ENCODE results near the gene PLPP4.

Gene PLPP4

DNA sequence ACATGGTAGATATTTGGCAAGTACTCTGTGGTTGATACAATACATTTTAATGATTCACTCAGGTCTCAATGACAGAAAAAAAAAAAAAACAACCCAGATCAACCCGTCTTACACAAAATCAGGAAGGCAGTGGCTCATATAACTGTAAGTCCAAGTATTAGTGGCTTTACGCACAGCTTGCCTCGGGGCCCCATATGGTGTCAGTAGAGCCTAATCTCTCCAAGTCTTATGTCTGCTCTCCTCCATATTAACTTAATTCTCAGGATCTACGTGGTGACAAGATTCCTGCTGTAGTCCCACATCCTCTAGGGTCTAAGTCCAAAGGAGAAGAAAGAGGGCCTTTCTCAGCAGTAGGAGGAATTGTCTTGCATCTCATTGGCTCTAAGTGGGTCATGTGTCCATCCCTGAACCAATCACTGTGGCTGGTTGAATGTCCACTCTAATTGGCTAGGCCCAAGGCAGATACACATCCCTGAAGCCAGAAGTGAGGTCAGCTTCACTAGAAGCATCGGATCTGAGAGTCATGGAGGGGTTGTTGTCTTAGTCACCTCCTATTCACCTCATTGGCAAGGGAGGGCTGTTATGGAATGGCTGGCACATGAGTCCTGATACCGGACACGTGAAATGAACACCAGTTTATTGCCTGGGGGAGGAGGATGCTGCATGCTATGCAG, 20.5 kb upstream of the PLPP4 start:
- Mint-ChIP-seq H3K4me3 (no peak overlapping the region), H3K27me3 (peaks cover 8% of the 10 kb centered on the region), H3K27ac (no peak overlapping the region), H3K9me3 (peaks cover 6% of the 10 kb centered on the region), H3K4me1 (no peaks in the 10 kb centered on the region), H3K36me3 (ENCODE audit: low read depth) (no peaks in the 10 kb centered on the region)
- ATAC-seq (no peak), DNase-seq (no peak)

DNA sequence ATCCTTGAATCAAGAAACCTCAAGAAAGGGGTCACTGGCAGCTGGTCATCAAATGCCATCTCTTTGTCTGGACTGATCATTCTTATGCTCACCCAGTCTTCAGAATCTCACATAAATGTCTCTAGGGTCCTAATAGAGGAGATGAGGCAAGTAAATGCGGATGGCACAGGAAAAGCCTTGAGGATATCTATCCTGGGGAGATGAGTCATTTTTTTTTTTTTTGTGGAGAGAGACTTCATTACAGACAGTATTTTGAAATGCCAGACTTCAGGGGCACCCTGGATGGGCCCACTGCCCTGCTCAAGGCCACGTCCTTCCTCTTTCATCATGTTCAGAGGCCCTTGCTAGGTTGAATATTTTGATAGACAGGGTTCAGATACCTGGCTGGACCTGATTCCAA, 19.5 kb upstream of the PLPP4 start:
- Mint-ChIP-seq H3K9me3 (peaks cover 6% of the 10 kb centered on the region), H3K4me3 (no peak overlapping the region), H3K36me3 (ENCODE audit: low read depth) (no peaks in the 10 kb centered on the region), H3K27me3 (peaks cover 3% of the 10 kb centered on the region), H3K4me1 (no peaks in the 10 kb centered on the region), H3K27ac (no peak overlapping the region)
- ATAC-seq = no peak
- no peak for DNase-seq

DNA sequence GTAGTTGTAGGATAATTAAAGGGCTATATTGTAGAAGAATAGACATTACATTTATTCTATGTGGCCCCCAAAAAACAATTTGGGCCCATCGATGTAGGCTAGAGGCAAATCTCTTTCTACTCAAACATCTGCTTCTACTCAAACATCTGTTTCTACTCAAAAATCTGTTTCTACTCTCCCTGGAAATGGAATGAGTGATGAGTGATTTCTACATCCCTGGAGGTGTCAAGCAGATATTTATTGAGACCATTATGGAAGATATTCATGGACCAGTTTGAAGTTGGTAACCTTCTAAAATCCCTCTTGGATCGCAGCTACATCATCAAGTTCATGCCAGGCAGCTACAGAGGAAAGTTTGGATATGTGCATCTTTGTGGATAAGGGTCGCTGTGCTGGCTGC, 5.1 kb upstream of the PLPP4 start:
- H3K4me3 Mint-ChIP-seq = no peak overlapping the region
- ATAC-seq (no peak), DNase-seq (no peak)
- H3K36me3 Mint-ChIP-seq (ENCODE audit: low read depth) = no peaks in the 10 kb centered on the region
- no peak overlapping the region for H3K27ac Mint-ChIP-seq
- H3K27me3 Mint-ChIP-seq = peaks cover 23% of the 10 kb centered on the region
- no peaks in the 10 kb centered on the region for H3K9me3 Mint-ChIP-seq
- no peaks in the 10 kb centered on the region for H3K4me1 Mint-ChIP-seq

DNA sequence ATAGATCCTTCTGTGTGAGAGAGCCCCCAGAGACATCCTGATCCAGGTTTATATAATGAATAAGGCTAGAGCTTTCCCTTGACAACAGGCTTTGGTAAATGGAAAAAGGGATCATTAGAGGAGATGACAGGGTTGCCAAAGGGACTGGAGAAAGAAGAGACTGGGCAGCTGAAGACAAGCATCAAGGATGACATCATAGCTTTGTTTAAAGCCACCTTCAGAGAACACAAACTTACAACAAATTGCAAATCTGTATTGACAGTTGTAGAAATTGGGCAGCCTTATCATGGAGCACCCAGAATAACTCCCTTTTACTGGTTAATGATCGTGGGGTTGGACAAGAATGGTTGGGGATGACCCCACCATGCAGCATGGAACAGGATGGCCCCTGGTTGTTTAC, 3.7 kb upstream of the PLPP4 start:
- no peak overlapping the region for H3K4me3 Mint-ChIP-seq
- no peaks in the 10 kb centered on the region for H3K4me1 Mint-ChIP-seq
- H3K36me3 Mint-ChIP-seq (ENCODE audit: low read depth) = no peaks in the 10 kb centered on the region
- ATAC-seq (no peak), DNase-seq (no peak)
- H3K27ac Mint-ChIP-seq = no peak overlapping the region
- H3K9me3 Mint-ChIP-seq = no peaks in the 10 kb centered on the region
- peaks cover 29% of the 10 kb centered on the region for H3K27me3 Mint-ChIP-seq

DNA sequence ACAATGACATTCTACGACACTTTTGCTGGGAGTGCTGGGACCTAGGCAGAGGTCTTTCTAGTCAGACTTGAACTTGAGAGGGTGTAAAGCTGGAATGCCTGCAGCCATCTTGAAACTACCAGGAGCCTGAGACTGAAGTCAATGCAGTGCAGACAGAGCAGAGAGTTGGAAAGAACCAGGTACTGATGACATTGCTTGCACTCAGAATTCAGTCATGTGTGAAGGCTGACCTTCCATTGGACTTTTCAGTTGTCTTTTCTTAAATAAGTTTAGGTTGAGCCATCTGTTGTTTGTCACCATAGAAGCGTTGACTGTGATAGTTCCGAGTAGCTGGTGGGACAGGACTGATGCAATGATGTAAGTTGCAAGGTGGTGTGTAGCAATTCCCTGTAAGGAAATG, 3.1 kb upstream of the PLPP4 start:
- Mint-ChIP-seq H3K27me3 (peaks cover 32% of the 10 kb centered on the region), H3K36me3 (ENCODE audit: low read depth) (no peaks in the 10 kb centered on the region), H3K4me3 (no peak overlapping the region), H3K4me1 (no peaks in the 10 kb centered on the region), H3K27ac (no peak overlapping the region), H3K9me3 (no peaks in the 10 kb centered on the region)
- DNase-seq (no peak), ATAC-seq (no peak)

DNA sequence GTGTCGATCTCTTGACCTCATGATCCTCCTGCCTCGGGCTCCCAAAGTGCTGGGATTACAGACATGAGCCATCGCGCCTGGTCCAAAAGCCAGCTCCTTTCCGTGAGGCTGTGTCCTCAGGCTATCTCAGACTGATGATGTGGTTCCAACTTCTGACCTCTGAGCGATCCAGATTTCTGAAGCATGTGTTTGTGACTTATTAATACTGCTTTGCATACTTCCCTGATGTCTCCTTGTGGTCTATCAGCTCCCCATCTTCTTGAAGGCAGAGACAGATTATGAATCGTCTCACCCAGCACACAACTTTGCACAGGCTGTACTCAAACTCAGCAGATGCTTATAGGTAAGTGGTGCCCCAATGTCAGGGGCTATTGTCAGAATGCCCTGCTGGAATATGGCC, 2.0 kb upstream of the PLPP4 start:
- H3K36me3 Mint-ChIP-seq (ENCODE audit: low read depth) = no peaks in the 10 kb centered on the region
- H3K27ac Mint-ChIP-seq = no peak overlapping the region
- no peaks in the 10 kb centered on the region for H3K9me3 Mint-ChIP-seq
- no peak overlapping the region for H3K4me3 Mint-ChIP-seq
- peaks cover 40% of the 10 kb centered on the region for H3K27me3 Mint-ChIP-seq
- DNase-seq (no peak), ATAC-seq (no peak)
- H3K4me1 Mint-ChIP-seq = no peaks in the 10 kb centered on the region

DNA sequence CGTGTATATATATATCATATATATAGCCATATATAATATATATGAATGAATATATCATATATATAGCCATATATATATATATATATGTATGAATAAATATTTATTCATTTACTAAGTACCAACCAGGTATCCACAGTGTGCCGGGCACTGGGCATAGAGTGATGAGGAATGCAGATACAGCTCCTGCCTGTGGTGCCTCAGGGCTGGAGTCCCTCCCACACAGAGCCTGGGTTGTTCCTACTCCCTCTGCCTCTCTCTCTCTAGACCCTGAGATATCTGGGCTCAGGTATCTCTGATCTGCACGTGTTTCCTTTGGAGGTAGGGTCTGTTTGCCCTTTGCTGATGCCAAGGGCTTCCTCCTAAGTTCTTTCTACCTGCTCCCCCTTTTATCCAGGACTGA, 1.4 kb upstream of the PLPP4 start:
- Mint-ChIP-seq H3K4me3 (no peak overlapping the region), H3K27me3 (peaks cover 40% of the 10 kb centered on the region), H3K9me3 (no peaks in the 10 kb centered on the region), H3K36me3 (ENCODE audit: low read depth) (no peaks in the 10 kb centered on the region), H3K27ac (no peak overlapping the region), H3K4me1 (no peaks in the 10 kb centered on the region)
- no peak for DNase-seq
- no peak for ATAC-seq

DNA sequence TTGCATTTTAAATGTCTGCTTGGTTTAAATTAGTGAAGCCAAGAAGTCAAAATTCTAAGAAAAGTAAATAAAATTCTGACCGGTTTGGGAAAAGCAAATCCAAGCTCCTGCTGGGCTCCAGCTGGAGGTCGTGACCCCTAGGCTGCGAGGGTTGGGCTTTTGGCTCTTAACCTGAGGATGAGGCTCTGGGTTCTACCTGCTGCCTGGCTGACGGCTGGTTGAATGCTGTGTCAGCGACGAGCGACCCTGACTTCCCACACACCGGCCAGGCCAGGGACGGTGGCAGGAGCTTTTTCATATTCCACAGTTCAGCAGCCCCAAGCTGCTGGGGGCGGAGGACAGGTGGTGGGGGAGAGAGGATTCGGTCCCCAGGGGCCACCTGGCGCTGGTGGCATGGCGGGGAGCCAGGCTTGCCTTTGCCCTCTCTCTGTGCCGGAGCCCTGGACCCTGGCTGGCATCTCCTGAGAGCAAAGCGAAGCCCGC, 843 bp upstream of the PLPP4 start:
- Mint-ChIP-seq H3K27me3 (peaks cover 40% of the 10 kb centered on the region), H3K9me3 (no peaks in the 10 kb centered on the region), H3K27ac (no peak overlapping the region), H3K4me1 (no peaks in the 10 kb centered on the region), H3K4me3 (no peak overlapping the region), H3K36me3 (ENCODE audit: low read depth) (no peaks in the 10 kb centered on the region)
- DNase-seq (no peak), ATAC-seq (no peak)

DNA sequence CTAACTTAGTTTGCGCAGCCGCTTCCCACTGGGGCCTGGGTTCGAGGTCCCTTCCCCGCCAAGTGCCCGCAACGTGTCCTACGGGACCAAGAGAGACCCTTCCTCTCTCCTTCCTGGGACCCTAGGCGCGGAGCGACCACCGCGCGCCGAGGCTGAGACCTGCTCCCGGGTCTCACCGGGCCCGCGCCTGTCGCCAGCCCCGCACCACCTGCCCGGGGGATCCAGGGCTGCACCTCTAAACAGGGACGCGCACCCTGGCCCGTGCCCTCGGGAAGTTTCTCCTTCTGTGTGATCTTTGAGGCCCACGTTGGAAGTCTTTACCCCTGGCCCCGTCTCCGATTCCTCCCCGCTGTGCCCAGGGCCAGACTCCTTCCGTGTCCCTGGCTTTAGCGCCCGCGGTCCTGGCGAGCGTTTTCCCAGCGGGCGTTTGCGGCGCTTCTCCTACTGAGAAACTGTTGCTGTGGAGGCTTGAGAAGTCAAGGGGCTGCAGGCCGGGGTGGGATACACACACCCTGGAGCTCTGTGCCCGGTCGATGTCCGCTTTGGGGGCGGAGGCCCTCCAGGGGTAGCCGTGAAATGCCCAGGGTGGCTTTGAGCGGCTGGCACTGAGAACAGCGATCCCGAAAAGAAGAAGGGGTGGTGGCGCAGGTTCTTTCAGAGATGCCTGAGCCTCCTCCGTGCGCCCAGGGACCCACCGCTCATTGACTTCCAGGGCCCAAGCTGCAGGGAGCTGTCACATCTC, 575 bp downstream of the PLPP4 start:
- no peak overlapping the region for H3K4me3 Mint-ChIP-seq
- no peaks in the 10 kb centered on the region for H3K36me3 Mint-ChIP-seq (ENCODE audit: low read depth)
- H3K9me3 Mint-ChIP-seq = no peaks in the 10 kb centered on the region
- ATAC-seq (no peak), DNase-seq (no peak)
- no peak overlapping the region for H3K27ac Mint-ChIP-seq
- no peaks in the 10 kb centered on the region for H3K4me1 Mint-ChIP-seq
- peaks cover 40% of the 10 kb centered on the region for H3K27me3 Mint-ChIP-seq

DNA sequence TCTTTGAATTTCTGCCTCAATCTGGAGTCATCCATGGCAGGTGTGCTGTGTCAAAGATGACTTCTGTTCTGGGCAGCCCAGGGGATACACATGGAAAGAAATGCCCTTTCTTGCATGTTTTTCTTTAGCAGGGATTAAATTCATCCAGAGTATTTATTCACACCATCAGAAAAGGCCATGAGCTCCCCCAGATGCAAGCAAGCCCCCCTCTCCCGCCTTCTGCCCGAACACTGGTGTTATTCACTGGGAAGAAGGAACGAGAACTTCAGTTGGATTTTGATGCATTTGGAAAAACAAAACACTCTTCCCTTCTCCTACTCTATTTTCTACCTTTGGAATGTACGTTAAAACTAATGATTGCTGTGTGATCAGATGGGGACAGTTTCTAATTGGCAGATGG, 1.4 kb downstream of the PLPP4 start:
- H3K27ac Mint-ChIP-seq = no peak overlapping the region
- ATAC-seq (no peak), DNase-seq (no peak)
- H3K27me3 Mint-ChIP-seq = peaks cover 40% of the 10 kb centered on the region
- no peak overlapping the region for H3K4me3 Mint-ChIP-seq
- no peaks in the 10 kb centered on the region for H3K36me3 Mint-ChIP-seq (ENCODE audit: low read depth)
- H3K4me1 Mint-ChIP-seq = no peaks in the 10 kb centered on the region
- H3K9me3 Mint-ChIP-seq = no peaks in the 10 kb centered on the region

DNA sequence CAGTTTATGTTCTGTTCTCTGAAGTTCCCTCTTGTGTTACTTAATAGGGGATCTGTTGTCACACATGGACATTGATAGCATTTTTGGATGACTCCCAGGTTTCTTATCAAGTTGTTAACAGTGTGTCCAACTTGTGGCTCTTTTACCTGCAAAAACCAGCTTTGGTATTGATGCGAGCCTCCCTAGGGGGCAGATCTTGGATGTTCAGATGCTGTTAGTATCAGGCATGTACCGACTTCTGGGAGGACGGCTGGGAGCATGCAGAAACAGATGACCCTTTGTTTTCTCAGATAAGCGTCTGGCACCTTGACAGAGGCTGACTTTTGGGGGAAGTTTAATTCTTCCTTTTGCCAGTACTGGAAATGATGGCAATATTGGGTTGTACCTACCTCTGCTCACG, 2.2 kb downstream of the PLPP4 start:
- no peaks in the 10 kb centered on the region for H3K4me1 Mint-ChIP-seq
- ATAC-seq (no peak), DNase-seq (no peak)
- H3K27me3 Mint-ChIP-seq = peaks cover 40% of the 10 kb centered on the region
- H3K9me3 Mint-ChIP-seq = no peaks in the 10 kb centered on the region
- no peaks in the 10 kb centered on the region for H3K36me3 Mint-ChIP-seq (ENCODE audit: low read depth)
- H3K27ac Mint-ChIP-seq = no peak overlapping the region
- H3K4me3 Mint-ChIP-seq = no peak overlapping the region

DNA sequence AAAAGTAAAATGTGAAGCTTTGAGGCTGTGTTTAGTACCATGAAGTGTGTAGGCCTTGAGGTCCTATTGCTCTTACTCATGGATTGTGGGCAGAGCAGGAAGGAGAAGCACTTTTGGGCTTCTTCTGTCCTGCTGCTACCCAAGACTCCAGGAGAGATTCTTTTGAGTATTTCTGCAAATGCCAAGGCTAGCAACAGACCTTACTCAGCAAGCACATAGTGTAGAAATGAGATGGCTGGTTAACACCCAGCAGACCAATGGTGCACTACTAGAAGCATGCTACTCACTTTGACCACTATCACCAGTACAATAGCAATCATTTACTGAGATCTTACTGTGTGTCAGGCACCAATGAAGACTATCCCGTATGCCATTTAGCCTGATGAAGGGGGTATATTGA, 3.2 kb downstream of the PLPP4 start:
- H3K36me3 Mint-ChIP-seq (ENCODE audit: low read depth) = no peaks in the 10 kb centered on the region
- peaks cover 32% of the 10 kb centered on the region for H3K27me3 Mint-ChIP-seq
- no peak for DNase-seq
- ATAC-seq = no peak
- H3K9me3 Mint-ChIP-seq = no peaks in the 10 kb centered on the region
- H3K4me1 Mint-ChIP-seq = no peaks in the 10 kb centered on the region
- no peak overlapping the region for H3K4me3 Mint-ChIP-seq
- H3K27ac Mint-ChIP-seq = no peak overlapping the region

DNA sequence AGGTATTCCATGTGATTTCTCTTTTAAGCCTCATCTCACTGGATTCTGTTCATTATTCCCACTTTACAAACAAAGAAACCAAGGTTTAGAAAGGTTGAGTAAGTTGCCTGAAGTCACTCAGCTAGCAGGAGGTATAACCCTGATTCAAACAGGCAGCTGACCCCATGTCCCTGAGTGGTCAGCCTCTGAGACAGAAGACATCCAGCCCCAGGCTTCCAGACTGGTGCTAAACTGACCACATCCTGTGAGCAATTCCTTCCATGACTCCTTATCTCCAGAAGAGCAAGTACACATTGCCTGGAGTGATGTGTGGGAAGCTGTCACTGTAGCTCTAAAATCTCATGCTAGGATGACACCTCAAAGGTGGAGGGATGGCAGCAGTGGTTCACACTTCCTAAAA, 3.7 kb downstream of the PLPP4 start:
- Mint-ChIP-seq H3K4me3 (no peak overlapping the region), H3K27me3 (peaks cover 29% of the 10 kb centered on the region), H3K27ac (no peak overlapping the region), H3K4me1 (no peaks in the 10 kb centered on the region), H3K9me3 (no peaks in the 10 kb centered on the region), H3K36me3 (ENCODE audit: low read depth) (no peaks in the 10 kb centered on the region)
- DNase-seq = no peak
- no peak for ATAC-seq

DNA sequence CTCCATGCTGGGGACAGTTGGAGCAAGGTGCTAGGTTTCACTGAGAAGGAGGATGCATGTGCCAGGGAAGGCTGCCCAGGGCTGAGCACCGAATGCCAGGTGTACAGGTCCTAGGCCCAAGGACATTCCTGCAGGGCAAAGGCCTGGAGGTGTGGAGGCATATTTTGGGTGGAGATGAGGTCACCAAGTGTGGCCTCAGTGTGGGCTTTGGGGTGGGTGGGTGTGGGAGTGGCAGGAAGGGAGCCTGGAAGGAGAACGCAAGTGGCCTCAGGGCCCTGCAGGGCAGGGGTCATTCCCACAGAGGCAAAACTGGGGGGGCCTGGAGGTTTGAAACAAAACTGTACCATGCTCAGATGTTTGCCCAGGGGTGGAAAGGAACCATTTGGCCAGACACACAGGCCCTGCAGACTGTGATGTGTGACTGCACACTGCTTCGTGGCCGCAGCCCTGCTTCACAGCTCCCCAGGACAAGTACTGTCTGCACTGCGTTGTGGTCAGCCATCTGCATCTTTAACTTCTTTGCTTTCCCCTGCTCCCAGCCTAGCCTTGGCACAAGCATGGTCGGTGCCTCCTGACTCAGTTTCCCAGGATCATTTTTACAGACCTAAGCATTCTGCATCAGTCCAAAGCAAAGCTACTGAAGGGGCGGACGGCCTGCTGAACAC, 5.1 kb downstream of the PLPP4 start:
- H3K4me1 Mint-ChIP-seq = no peaks in the 10 kb centered on the region
- H3K4me3 Mint-ChIP-seq = no peak overlapping the region
- no peak for ATAC-seq
- no peak overlapping the region for H3K27ac Mint-ChIP-seq
- peaks cover 20% of the 10 kb centered on the region for H3K27me3 Mint-ChIP-seq
- no peaks in the 10 kb centered on the region for H3K9me3 Mint-ChIP-seq
- DNase-seq = no peak
- no peaks in the 10 kb centered on the region for H3K36me3 Mint-ChIP-seq (ENCODE audit: low read depth)

DNA sequence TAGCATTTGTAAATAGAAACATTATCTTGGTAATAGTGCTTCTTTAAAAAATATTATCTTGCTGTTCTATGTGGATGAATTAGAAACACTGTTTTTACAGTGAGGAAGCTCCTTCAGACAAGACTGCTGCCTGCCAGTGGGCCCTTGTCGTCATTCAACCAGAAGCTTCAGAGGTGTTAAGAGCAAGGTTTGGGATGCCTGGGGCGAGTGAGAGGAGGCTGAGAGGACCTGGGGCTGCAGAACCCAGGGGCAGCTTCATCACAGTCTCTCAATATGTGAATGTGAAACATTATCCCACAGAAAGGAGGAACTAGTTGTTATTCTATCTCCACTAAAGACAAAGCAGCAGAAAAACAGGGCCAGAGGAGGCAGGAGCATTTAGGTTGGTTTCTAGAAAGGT, 8.1 kb downstream of the PLPP4 start:
- Mint-ChIP-seq H3K4me1 (no peaks in the 10 kb centered on the region), H3K4me3 (no peak overlapping the region), H3K27ac (no peak overlapping the region), H3K36me3 (ENCODE audit: low read depth) (no peaks in the 10 kb centered on the region), H3K9me3 (no peaks in the 10 kb centered on the region), H3K27me3 (no peaks in the 10 kb centered on the region)
- ATAC-seq = no peak
- no peak for DNase-seq
